ENCODE measurements around the gene DAAM1. TPM values are rescaled to one million over a fixed set of nuclear protein-coding genes. Genes with fewer than 3 reads are reported as not detected.

The DAAM1 gene
- polyA plus RNA-seq, 1 experiment: 9.8 TPM

DNA sequence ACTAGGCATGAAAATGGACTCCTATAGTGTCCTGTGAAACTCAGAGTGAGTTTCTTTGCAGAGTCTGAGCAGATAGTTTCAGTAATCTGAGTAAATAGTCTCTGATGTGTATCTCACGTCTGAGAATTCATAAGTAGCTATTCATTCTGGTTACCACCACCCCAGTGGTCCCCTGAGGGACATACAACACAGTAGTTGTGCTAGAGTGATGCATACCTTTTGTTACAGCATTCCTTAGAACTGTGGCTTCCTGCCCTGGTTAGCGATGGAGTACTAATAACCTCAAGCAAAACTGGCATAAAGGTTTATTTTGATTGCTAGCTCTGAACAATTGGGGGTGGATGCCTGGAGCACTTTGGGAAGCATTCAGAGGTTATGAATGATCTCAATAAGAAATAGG lies 114.7 kb downstream of the DAAM1 start:
- Histone ChIP-seq H3K4me3 (ENCODE audit: low read depth, low read length) (no peak overlapping the region), H3K9me3 (ENCODE audit: control insufficient read depth, insufficient read depth, low read length) (no peaks in the 10 kb centered on the region), H3K27ac (ENCODE audit: low read depth, low read length) (no peak overlapping the region), H3K27me3 (ENCODE audit: control insufficient read depth, insufficient read depth, low read length) (no peaks in the 10 kb centered on the region)
- ChIA-PET POLR2A (no interaction called here), CTCF (no interaction called here)
- no peak for DNase-seq (ENCODE audit: low read depth, low spot score)
- TF ChIP-seq, protein P1, sequence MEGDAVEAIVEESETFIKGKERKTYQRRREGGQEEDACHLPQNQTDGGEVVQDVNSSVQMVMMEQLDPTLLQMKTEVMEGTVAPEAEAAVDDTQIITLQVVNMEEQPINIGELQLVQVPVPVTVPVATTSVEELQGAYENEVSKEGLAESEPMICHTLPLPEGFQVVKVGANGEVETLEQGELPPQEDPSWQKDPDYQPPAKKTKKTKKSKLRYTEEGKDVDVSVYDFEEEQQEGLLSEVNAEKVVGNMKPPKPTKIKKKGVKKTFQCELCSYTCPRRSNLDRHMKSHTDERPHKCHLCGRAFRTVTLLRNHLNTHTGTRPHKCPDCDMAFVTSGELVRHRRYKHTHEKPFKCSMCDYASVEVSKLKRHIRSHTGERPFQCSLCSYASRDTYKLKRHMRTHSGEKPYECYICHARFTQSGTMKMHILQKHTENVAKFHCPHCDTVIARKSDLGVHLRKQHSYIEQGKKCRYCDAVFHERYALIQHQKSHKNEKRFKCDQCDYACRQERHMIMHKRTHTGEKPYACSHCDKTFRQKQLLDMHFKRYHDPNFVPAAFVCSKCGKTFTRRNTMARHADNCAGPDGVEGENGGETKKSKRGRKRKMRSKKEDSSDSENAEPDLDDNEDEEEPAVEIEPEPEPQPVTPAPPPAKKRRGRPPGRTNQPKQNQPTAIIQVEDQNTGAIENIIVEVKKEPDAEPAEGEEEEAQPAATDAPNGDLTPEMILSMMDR (IDR thresholded peaks at IDR 0.05; ENCODE audit: low read depth, low read length): no peak

DNA sequence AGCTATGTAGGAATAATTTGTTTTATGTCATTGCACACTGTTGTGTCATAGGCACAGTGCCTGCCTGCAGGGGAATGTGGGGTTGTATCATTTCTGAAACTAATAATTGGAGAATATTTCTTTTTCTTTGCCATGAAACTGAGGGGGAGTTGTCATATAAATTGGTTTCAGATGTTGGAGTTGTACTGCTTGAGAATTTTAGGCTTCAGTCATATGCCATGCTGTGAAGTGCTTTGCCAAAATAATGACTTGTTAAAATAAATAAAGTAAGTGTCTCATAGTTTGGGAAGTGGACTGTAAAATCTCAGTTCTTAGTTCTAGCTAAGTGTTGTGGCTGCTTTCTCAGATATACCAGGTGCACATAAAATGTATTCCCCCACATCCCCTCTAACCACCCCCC lies 116.8 kb downstream of the DAAM1 start:
- no peak for DNase-seq (ENCODE audit: low read depth, low spot score)
- H3K27me3 ChIP-seq (ENCODE audit: control insufficient read depth, insufficient read depth, low read length): no peaks in the 10 kb centered on the region
- H3K27ac ChIP-seq (ENCODE audit: low read depth, low read length): no peak overlapping the region
- ChIA-PET CTCF (interaction anchor here (1.1 to 1.9 kb wide), 3 partner anchors 15 to 179 kb away, joined by 4 read pairs; partner anchors contain the start of gene L3HYPDH), POLR2A (no interaction called here)
- TF ChIP-seq, protein P1 (IDR thresholded peaks at IDR 0.05; ENCODE audit: low read depth, low read length): no peak
- H3K4me3 ChIP-seq (ENCODE audit: low read depth, low read length): no peak overlapping the region
- no peaks in the 10 kb centered on the region for H3K9me3 ChIP-seq (ENCODE audit: control insufficient read depth, insufficient read depth, low read length)

DNA sequence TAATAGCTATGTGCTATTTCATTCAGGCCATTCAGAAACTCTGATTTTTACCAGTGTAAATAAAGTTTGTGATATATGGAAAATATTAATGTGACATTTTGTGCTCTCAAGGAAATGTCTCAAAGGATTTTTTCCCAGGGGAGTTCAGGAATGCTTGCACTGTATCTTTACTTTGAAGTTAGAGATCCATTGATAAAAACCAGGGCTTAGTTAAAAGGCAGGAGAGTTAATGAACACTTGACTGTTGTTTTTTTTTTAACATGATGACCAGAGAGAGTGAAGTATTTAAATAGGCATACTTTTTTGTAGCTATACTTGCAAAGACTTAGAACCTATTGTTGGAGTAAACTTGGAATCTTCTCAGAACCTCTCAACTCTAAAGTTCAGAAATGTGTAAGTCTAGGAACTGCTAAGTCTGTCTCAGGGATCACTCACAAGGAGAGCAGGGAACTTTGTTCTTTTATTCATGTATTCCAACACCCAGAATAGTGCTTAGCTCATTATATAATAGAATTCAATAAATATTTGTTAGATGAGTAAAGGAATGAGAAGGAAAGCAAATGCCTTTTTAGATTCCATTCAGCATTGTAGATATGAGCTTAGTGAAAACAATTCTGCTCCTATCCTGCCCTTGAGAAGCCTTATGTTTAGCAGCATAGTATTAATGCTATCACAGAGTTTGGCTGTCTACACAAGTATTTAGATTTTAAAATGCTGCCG lies 117.5 kb downstream of the DAAM1 start:
- no peaks in the 10 kb centered on the region for H3K27me3 ChIP-seq (ENCODE audit: control insufficient read depth, insufficient read depth, low read length)
- H3K27ac ChIP-seq (ENCODE audit: low read depth, low read length): no peak overlapping the region
- CTCF ChIA-PET: interaction anchor here (0.7 to 1.9 kb wide), 6 partner anchors 24 to 1778 kb away, joined by 3 to 4 read pairs (median 3); partner anchors contain the start of genes DAAM1 and L3HYPDH
- no peak overlapping the region for H3K4me3 ChIP-seq (ENCODE audit: low read depth, low read length)
- TF ChIP-seq, protein P1 (IDR thresholded peaks at IDR 0.05; ENCODE audit: low read depth, low read length): no peak
- no peak for DNase-seq (ENCODE audit: low read depth, low spot score)
- no peaks in the 10 kb centered on the region for H3K9me3 ChIP-seq (ENCODE audit: control insufficient read depth, insufficient read depth, low read length)
- POLR2A ChIA-PET: no interaction called here

DNA sequence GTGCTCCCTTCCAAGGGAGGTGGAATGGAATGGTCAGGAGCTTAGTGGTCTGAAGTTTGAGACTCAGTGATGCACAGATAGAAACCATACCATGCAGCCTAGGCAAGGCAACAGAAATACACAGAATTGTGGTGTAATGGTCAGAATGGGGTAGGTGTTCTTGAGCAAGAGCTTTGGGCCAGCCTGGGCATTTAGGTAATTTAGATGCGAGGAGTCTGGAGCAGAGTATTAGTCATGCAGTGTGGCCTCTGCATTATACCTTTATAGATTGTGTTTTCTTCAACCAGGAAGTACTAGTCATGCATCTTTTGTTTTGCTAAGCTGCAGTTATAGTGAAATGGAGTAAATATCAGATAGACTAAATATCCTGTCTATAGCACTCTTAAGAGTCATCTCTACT lies 118.3 kb downstream of the DAAM1 start:
- TF ChIP-seq, protein P1 (IDR thresholded peaks at IDR 0.05; ENCODE audit: low read depth, low read length): no peak
- no peaks in the 10 kb centered on the region for H3K27me3 ChIP-seq (ENCODE audit: control insufficient read depth, insufficient read depth, low read length)
- no peak overlapping the region for H3K27ac ChIP-seq (ENCODE audit: low read depth, low read length)
- no peaks in the 10 kb centered on the region for H3K9me3 ChIP-seq (ENCODE audit: control insufficient read depth, insufficient read depth, low read length)
- H3K4me3 ChIP-seq (ENCODE audit: low read depth, low read length): no peak overlapping the region
- ChIA-PET POLR2A (no interaction called here), CTCF (interaction anchor here (1.1 to 1.9 kb wide), 3 partner anchors 23 to 118 kb away, joined by 3 to 4 read pairs (median 3); partner anchors contain the start of gene DAAM1)
- DNase-seq (ENCODE audit: low read depth, low spot score): no peak

DNA sequence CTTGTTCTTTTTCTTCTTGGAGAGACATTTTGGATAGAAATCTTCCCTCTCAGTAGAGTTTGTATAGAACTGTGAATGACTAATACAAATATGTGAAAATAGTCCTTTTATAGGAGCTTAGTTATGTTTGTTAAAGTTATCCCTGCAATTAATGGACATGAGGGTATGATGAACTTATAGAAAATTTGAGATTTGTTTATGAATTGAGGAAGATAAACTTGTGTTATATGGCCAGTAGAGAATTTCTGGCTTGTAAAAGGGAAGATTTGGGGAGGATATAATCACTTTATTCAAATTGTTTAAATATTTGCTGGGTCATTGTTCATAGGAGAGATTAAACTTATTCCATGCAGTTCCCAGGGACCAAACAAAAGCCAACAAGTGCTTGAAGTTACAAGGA lies 119.6 kb downstream of the DAAM1 start:
- CTCF ChIA-PET: no interaction called here

More for the DNA sequence above, 119.6 kb downstream of the DAAM1 start:
- Histone ChIP-seq H3K4me3 (ENCODE audit: low read depth, low read length) (no peak overlapping the region), H3K27ac (ENCODE audit: low read depth, low read length) (no peak overlapping the region), H3K9me3 (ENCODE audit: control insufficient read depth, insufficient read depth, low read length) (no peaks in the 10 kb centered on the region), H3K27me3 (ENCODE audit: control insufficient read depth, insufficient read depth, low read length) (no peaks in the 10 kb centered on the region)
- POLR2A ChIA-PET: no interaction called here
- TF ChIP-seq, protein P1 (IDR thresholded peaks at IDR 0.05; ENCODE audit: low read depth, low read length): no peak
- no peak for DNase-seq (ENCODE audit: low read depth, low spot score)

Data from AG04450 (cell line).